HCT116 (cell line): Measurements from ENCODE around the gene AAMP. TPM values are rescaled to one million over a fixed set of nuclear protein-coding genes. Genes with fewer than 3 reads are reported as not detected.
A peak's percentile ranks its signal among the peaks of the same experiment; 100 is the strongest.

Experiments
- ATAC-seq: fragments of 200-7000 bp; cut with Tn5 transposase; 2 replicates; pipeline ENCODE4 v1.9.1; 2020; ENCODE audit warnings: mild to moderate bottlenecking, moderate library complexity
- BruUV-seq: library from RNA; stranded (reverse); fragments of 400-500 nt; replicated peaks from 2 replicates; lab custom pipeline; 2021; lab: Mats Ljungman, UMichigan
- CTCF ChIA-PET: fragments of 300-600 bp; sonication (Branson Sonifier 250); formaldehyde crosslinking; loops from one replicate; lab custom pipeline; 2021; ENCODE audit warnings: antibody characterized with exemption; lab: Charles Lee
- POLR2A ChIA-PET: fragments of 300-600, 350-600 bp; sonication (Branson Sonifier 250); formaldehyde crosslinking; loops from one replicate; lab custom pipeline; 2021; ENCODE audit warnings: antibody characterized with exemption; lab: Charles Lee
- RAD21 ChIA-PET, 2 experiments: fragments of 300-600 bp; sonication (Branson Sonifier 250); formaldehyde crosslinking; loops; one replicate each; lab custom pipeline; 2023; ENCODE audit warnings: low total read pairs in 2 of 2; ENCODE audit not compliant: uncharacterized antibody in 2 of 2, unreplicated experiment in 2 of 2, low non-redundant PET in 1 of 2; lab: Charles Lee
- DNase-seq: peaks from one replicate; pipeline ENCODE4 v3.0.0-alpha.2; 2010; ENCODE audit warnings: low read depth, low spot score
- H2AFZ ChIP-seq: fragments of 200-600 bp; shearing (Covaris generic), sonication (generic); 2 replicates; pipeline ENCODE4 v1.6.1; 2017; ENCODE audit warnings: low read depth, mixed run types, mixed read lengths, antibody characterized with exemption, low read length; ENCODE audit not compliant: poor library complexity, severe bottlenecking
- H3K27ac ChIP-seq: 2 replicates; pipeline ENCODE4 v1.5.1; 2012; ENCODE audit warnings: low read depth, low read length
- H3K27me3 ChIP-seq: fragments of 200-600 bp; sonication (generic); 2 replicates; pipeline ENCODE4 v1.6.1; 2016; ENCODE audit warnings: mixed run types, low read length, mixed read lengths; ENCODE audit not compliant: insufficient read depth
- H3K36me3 ChIP-seq, 2 experiments: fragments of 200-500 bp in 1 of 2; fragments of 200-600 bp in 1 of 2; sonication (Bioruptor generic) in 1 of 2; sonication (generic) in 1 of 2; 2 replicates each; pipeline versions ENCODE4 v1.5.1 to v1.6.1; 2014 to 2016; ENCODE audit warnings: low read length in 2 of 2, inconsistent platforms in 1 of 2, mixed read lengths in 1 of 2, mixed run types in 1 of 2; ENCODE audit not compliant: insufficient read depth in 2 of 2, control insufficient read depth in 1 of 2
- H3K4me1 ChIP-seq, 2 experiments: fragments of 200-600 bp in 1 of 2; sonication (generic) in 1 of 2; 2 replicates each; pipeline versions ENCODE4 v1.5.1 to v1.6.1; 2012 to 2017; ENCODE audit warnings: low read length in 2 of 2, inconsistent platforms in 1 of 2, mild to moderate bottlenecking in 1 of 2, mixed read lengths in 1 of 2, mixed run types in 1 of 2, moderate library complexity in 1 of 2; ENCODE audit not compliant: insufficient read depth in 2 of 2, control insufficient read depth in 1 of 2
- H3K4me2 ChIP-seq: fragments of 200-600 bp; sonication (generic); 2 replicates; pipeline ENCODE4 v1.6.1; 2017; ENCODE audit warnings: mixed run types, low read length, mixed read lengths
- H3K4me3 ChIP-seq, 2 experiments: fragments of 200-600 bp in 1 of 2; sonication (generic) in 1 of 2; replicated peaks in 1 of 2; 2 replicates each; pipeline ENCODE4 v1.5.1; 2011 to 2016; ENCODE audit warnings: low read length in 2 of 2, control low read depth in 1 of 2, low read depth in 1 of 2, mild to moderate bottlenecking in 1 of 2, mixed read lengths in 1 of 2, mixed run types in 1 of 2
- H3K79me2 ChIP-seq: fragments of 200-600 bp; sonication (generic); 2 replicates; pipeline ENCODE4 v1.6.1; 2017; ENCODE audit warnings: mild to moderate bottlenecking, mixed run types, low read length, moderate library complexity, mixed read lengths; ENCODE audit not compliant: insufficient read depth
- H3K9ac ChIP-seq: fragments of 200-600 bp; sonication (generic); 2 replicates; pipeline ENCODE4 v1.6.1; 2016; ENCODE audit warnings: low read length, mixed read lengths
- H3K9me2 ChIP-seq: fragments of 200-600 bp; sonication (generic), shearing (Covaris generic); 2 replicates; pipeline ENCODE4 v1.6.1; 2017; ENCODE audit warnings: mixed run types, mild to moderate bottlenecking, moderate library complexity; ENCODE audit not compliant: insufficient read depth
- H3K9me3 ChIP-seq, 2 experiments: fragments of 200-500 bp in 1 of 2; fragments of 200-600 bp in 1 of 2; sonication (Bioruptor generic) in 1 of 2; sonication (generic) in 1 of 2; 2 replicates each; pipeline ENCODE4 v1.6.1; 2014 to 2017; ENCODE audit warnings: low read length in 2 of 2, mixed read lengths in 2 of 2, inconsistent platforms in 1 of 2, low read depth in 1 of 2, mild to moderate bottlenecking in 1 of 2, mixed run types in 1 of 2, moderate library complexity in 1 of 2; ENCODE audit not compliant: control insufficient read depth in 1 of 2, insufficient read depth in 1 of 2
- H4K20me1 ChIP-seq: fragments of 200-600 bp; sonication (generic), shearing (Covaris generic); 2 replicates; pipeline ENCODE4 v1.6.1; 2017; ENCODE audit warnings: mixed run types, mild to moderate bottlenecking, moderate library complexity; ENCODE audit not compliant: insufficient read depth
- intact Hi-C: fragments of 100-400 bp; cut with micrococcal nuclease; formaldehyde crosslinking; loops from 2 replicates; pipeline ENCODE4 v1.10.0; 2022
- total RNA-seq: library from RNA; stranded (reverse); gene quantifications from one replicate; pipeline ENCODE4 v1.2.1, GENCODE V29; 2021; ENCODE audit not compliant: unreplicated experiment
- TF ChIP-seq, protein P1 (sequence below), 3 experiments: fragments of 200-600 bp in 1 of 3; sonication (generic) in 1 of 3; IDR thresholded peaks in 2 of 3; conservative IDR thresholded peaks in 1 of 3; 2 replicates each; pipeline ENCODE4 v1.5.1; 2012 to 2017; ENCODE audit warnings: low read depth in 2 of 3, low read length in 2 of 3, antibody characterized with exemption in 1 of 3, borderline replicate concordance in 1 of 3, control low read depth in 1 of 3, mild to moderate bottlenecking in 1 of 3, mixed read lengths in 1 of 3, mixed run types in 1 of 3, moderate library complexity in 1 of 3; ENCODE audit not compliant: insufficient read depth in 1 of 3
- TF ChIP-seq, protein P2 (sequence below): IDR thresholded peaks from 2 replicates; pipeline ENCODE4 v1.6.1; 2012; ENCODE audit warnings: low read depth

The AAMP gene
- total RNA-seq, 1 experiment from 2014 or later: 111 TPM

- DNase-seq (no peak), ATAC-seq (no peak)
- POLR2A ChIA-PET: no interaction called here
- H3K9ac ChIP-seq: no peak overlapping the region
- H3K9me3 ChIP-seq: no peaks in the 10 kb centered on the region
- H3K9me2 ChIP-seq: no peaks in the 10 kb centered on the region
- intact Hi-C loops: no loop called here
- H2AFZ ChIP-seq: no peak overlapping the region
- no TSS peak for BruUV-seq
- TF ChIP-seq, protein P1, sequence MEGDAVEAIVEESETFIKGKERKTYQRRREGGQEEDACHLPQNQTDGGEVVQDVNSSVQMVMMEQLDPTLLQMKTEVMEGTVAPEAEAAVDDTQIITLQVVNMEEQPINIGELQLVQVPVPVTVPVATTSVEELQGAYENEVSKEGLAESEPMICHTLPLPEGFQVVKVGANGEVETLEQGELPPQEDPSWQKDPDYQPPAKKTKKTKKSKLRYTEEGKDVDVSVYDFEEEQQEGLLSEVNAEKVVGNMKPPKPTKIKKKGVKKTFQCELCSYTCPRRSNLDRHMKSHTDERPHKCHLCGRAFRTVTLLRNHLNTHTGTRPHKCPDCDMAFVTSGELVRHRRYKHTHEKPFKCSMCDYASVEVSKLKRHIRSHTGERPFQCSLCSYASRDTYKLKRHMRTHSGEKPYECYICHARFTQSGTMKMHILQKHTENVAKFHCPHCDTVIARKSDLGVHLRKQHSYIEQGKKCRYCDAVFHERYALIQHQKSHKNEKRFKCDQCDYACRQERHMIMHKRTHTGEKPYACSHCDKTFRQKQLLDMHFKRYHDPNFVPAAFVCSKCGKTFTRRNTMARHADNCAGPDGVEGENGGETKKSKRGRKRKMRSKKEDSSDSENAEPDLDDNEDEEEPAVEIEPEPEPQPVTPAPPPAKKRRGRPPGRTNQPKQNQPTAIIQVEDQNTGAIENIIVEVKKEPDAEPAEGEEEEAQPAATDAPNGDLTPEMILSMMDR (IDR thresholded peaks at IDR 0.05 in 2 of 3, conservative IDR thresholded peaks at IDR 0.05 in 1 of 3; ENCODE audit: borderline replicate concordance in 1 of 3, insufficient read depth in 1 of 3, low read depth in 2 of 3, low read length in 2 of 3): 0 out of 6 replicates have a peak, but pooled peaks of 2 of the 3 experiments have one; percentile 10 to 14
- TF ChIP-seq, protein P2, sequence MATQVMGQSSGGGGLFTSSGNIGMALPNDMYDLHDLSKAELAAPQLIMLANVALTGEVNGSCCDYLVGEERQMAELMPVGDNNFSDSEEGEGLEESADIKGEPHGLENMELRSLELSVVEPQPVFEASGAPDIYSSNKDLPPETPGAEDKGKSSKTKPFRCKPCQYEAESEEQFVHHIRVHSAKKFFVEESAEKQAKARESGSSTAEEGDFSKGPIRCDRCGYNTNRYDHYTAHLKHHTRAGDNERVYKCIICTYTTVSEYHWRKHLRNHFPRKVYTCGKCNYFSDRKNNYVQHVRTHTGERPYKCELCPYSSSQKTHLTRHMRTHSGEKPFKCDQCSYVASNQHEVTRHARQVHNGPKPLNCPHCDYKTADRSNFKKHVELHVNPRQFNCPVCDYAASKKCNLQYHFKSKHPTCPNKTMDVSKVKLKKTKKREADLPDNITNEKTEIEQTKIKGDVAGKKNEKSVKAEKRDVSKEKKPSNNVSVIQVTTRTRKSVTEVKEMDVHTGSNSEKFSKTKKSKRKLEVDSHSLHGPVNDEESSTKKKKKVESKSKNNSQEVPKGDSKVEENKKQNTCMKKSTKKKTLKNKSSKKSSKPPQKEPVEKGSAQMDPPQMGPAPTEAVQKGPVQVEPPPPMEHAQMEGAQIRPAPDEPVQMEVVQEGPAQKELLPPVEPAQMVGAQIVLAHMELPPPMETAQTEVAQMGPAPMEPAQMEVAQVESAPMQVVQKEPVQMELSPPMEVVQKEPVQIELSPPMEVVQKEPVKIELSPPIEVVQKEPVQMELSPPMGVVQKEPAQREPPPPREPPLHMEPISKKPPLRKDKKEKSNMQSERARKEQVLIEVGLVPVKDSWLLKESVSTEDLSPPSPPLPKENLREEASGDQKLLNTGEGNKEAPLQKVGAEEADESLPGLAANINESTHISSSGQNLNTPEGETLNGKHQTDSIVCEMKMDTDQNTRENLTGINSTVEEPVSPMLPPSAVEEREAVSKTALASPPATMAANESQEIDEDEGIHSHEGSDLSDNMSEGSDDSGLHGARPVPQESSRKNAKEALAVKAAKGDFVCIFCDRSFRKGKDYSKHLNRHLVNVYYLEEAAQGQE: no peak
- no peaks in the 10 kb centered on the region for H3K27me3 ChIP-seq
- peaks cover 3% of the 10 kb centered on the region for H3K79me2 ChIP-seq
- CTCF ChIA-PET: interaction anchor here (0.8 kb wide), 1 partner anchor 9 kb away, joined by 3 read pairs; no protein-coding TSS in a partner anchor
- H4K20me1 ChIP-seq: no peaks in the 10 kb centered on the region
- H3K4me2 ChIP-seq: no peak overlapping the region
- peaks cover 12 to 14% of the 10 kb centered on the region in 2 experiments; a peak in 3 of 4 replicates for H3K36me3 ChIP-seq
- RAD21 ChIA-PET: no interaction called here
- no peak overlapping the region for H3K4me3 ChIP-seq
- no peak overlapping the region for H3K27ac ChIP-seq
- H3K4me1 ChIP-seq: peaks cover 0 to 8% of the 10 kb centered on the region in 2 experiments; a peak in 1 of 4 replicates
Measured at GRCh38 chr2:218263817-218264641, 5.9 kb downstream of the AAMP start.
